Caco-2 (cell line): ENCODE measurements around the gene MAST2. TPM values are rescaled to one million over a fixed set of nuclear protein-coding genes. Genes with fewer than 3 reads are reported as not detected.

Source experiments
- BruUV-seq: library from RNA; stranded (reverse); fragments of 400-500 nt; replicated peaks from 2 replicates; lab custom pipeline; 2021; lab: Mats Ljungman, UMichigan
- CTCF ChIA-PET: fragments of 300-600 bp; sonication (Branson Sonifier 250); formaldehyde crosslinking; loops from one replicate; lab custom pipeline; 2022; ENCODE audit warnings: antibody characterized with exemption; lab: Charles Lee
- POLR2A ChIA-PET: fragments of 300-600 bp; sonication (Branson Sonifier 250); formaldehyde crosslinking; loops from one replicate; lab custom pipeline; 2022; ENCODE audit warnings: antibody characterized with exemption; lab: Charles Lee
- DNase-seq, 2 experiments: peaks; one replicate each; pipeline versions ENCODE4 v3.0.0 to v3.0.0-alpha.2; 2020 to 2022
- H3K27me3 ChIP-seq: replicated peaks from 2 replicates; pipeline ENCODE4 v1.6.0; 2011; ENCODE audit warnings: low read length; ENCODE audit not compliant: control insufficient read depth, insufficient read depth
- H3K36me3 ChIP-seq: 2 replicates; pipeline ENCODE4 v1.5.1; 2011; ENCODE audit warnings: low read length; ENCODE audit not compliant: control insufficient read depth, insufficient read depth
- H3K4me1 ChIP-seq: fragments of 250-450 bp; sonication (Bioruptor Pico); 2 replicates; pipeline ENCODE4 v1.5.1; 2020; ENCODE audit warnings: mild to moderate bottlenecking
- H3K4me3 ChIP-seq: 2 replicates; pipeline ENCODE4 v1.5.1; 2011; ENCODE audit warnings: low read depth, mild to moderate bottlenecking, control low read depth, low read length
- H3K9me3 ChIP-seq: fragments of 250-450 bp; sonication (Bioruptor Pico); 2 replicates; pipeline ENCODE4 v1.5.1; 2020; ENCODE audit warnings: mild to moderate bottlenecking, moderate library complexity
- H3K27ac Mint-ChIP-seq: one replicate; pipeline ENCODE4 v1.8.0; 2022; ENCODE audit warnings: mixed read lengths; ENCODE audit not compliant: unreplicated experiment
- H3K27me3 Mint-ChIP-seq: one replicate; pipeline ENCODE4 v1.8.0; 2022; ENCODE audit warnings: mixed read lengths; ENCODE audit not compliant: insufficient read depth, unreplicated experiment
- H3K36me3 Mint-ChIP-seq: one replicate; pipeline ENCODE4 v1.8.0; 2022; ENCODE audit warnings: mild to moderate bottlenecking, mixed read lengths; ENCODE audit not compliant: insufficient read depth, unreplicated experiment
- H3K4me1 Mint-ChIP-seq: one replicate; pipeline ENCODE4 v1.8.0; 2022; ENCODE audit warnings: low read depth, mixed read lengths; ENCODE audit not compliant: unreplicated experiment
- H3K4me3 Mint-ChIP-seq: one replicate; pipeline ENCODE4 v1.8.0; 2022; ENCODE audit warnings: mild to moderate bottlenecking, moderate library complexity, mixed read lengths; ENCODE audit not compliant: unreplicated experiment
- H3K9me3 Mint-ChIP-seq: one replicate; pipeline ENCODE4 v1.8.0; 2022; ENCODE audit warnings: mixed read lengths; ENCODE audit not compliant: unreplicated experiment
- CTCF ChIP-seq, 2 experiments: fragments of 200-600 bp in 1 of 2; IDR thresholded peaks; 1 replicate in 1 of 2; 2 replicates in 1 of 2; pipeline versions ENCODE4 v1.5.1 to v1.8.0; 2011 to 2022; ENCODE audit warnings: antibody characterized with exemption in 1 of 2, control low read depth in 1 of 2, inconsistent platforms in 1 of 2, low read depth in 1 of 2, low read length in 1 of 2, mild to moderate bottlenecking in 1 of 2, moderate library complexity in 1 of 2; ENCODE audit not compliant: insufficient read depth in 1 of 2, severe bottlenecking in 1 of 2, unreplicated experiment in 1 of 2
- intact Hi-C: fragments of 100-400 bp; cut with micrococcal nuclease; formaldehyde crosslinking; loops from one replicate; pipeline ENCODE4 v1.10.0; 2022; ENCODE audit not compliant: unreplicated experiment
- total RNA-seq: library from RNA; stranded (reverse); gene quantifications from 2 replicates; pipeline ENCODE4 v1.2.3, GENCODE V29; 2022

The MAST2 gene
- total RNA-seq, 1 experiment from 2014 or later = 43.3 TPM

- no TSS peak for BruUV-seq
- H3K36me3 ChIP-seq = no peaks in the 10 kb centered on the region
- DNase-seq = no peak
- no peaks in the 10 kb centered on the region for H3K9me3 Mint-ChIP-seq
- H3K4me3 Mint-ChIP-seq = no peak overlapping the region
- H3K4me1 Mint-ChIP-seq = peaks cover 11% of the 10 kb centered on the region
- no peaks in the 10 kb centered on the region for H3K9me3 ChIP-seq
- ChIA-PET POLR2A (no interaction called here), CTCF (no interaction called here)
- H3K27ac Mint-ChIP-seq = no peak overlapping the region
- intact Hi-C loops = no loop called here
- H3K27me3 Mint-ChIP-seq = no peaks in the 10 kb centered on the region
- no peaks in the 10 kb centered on the region for H3K27me3 ChIP-seq
- H3K36me3 Mint-ChIP-seq = peaks cover 10% of the 10 kb centered on the region
- H3K4me3 ChIP-seq = no peak overlapping the region
- TF ChIP-seq CTCF (IDR thresholded peaks at IDR 0.05; ENCODE audit: insufficient read depth in 1 of 2, low read depth in 1 of 2, low read length in 1 of 2, severe bottlenecking in 1 of 2, unreplicated experiment in 1 of 2) = no peak
- H3K4me1 ChIP-seq = peaks cover 35% of the 10 kb centered on the region
Measured at GRCh38 chr1:45972621-45973020, 169.2 kb downstream of the MAST2 start.

DNA sequence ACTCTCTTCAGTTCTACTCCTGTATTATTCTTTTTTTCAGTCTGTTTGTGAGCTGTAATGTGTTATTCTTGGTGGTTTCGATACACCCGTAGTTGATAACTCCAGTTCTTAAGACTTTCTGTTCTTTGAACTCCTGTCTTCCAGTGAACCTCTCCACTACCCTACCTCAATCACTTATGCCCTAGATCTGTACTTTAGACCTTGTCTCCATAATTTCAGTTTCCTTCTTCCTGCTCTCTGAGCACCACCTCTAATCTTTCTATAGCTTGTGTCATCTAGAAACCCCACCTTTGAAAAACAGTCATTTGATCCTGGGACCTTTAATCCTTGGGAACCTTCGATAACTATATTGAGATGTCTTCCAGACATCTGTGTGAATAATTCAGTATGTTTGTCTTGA is 169.7 kb downstream of the MAST2 start:
- H3K4me1 ChIP-seq = peaks cover 35% of the 10 kb centered on the region
- Mint-ChIP-seq H3K27me3 (no peaks in the 10 kb centered on the region), H3K4me3 (no peak overlapping the region), H3K9me3 (no peaks in the 10 kb centered on the region), H3K4me1 (peaks cover 11% of the 10 kb centered on the region), H3K36me3 (peaks cover 10% of the 10 kb centered on the region), H3K27ac (no peak overlapping the region)
- CTCF ChIA-PET = no interaction called here
- no peaks in the 10 kb centered on the region for H3K9me3 ChIP-seq
- POLR2A ChIA-PET = no interaction called here
- no peak overlapping the region for H3K4me3 ChIP-seq
- H3K27me3 ChIP-seq = no peaks in the 10 kb centered on the region
- H3K36me3 ChIP-seq = no peaks in the 10 kb centered on the region
- BruUV-seq = no TSS peak
- intact Hi-C loops = no loop called here
- no peak for TF ChIP-seq CTCF (IDR thresholded peaks at IDR 0.05; ENCODE audit: insufficient read depth in 1 of 2, low read depth in 1 of 2, low read length in 1 of 2, severe bottlenecking in 1 of 2, unreplicated experiment in 1 of 2)
- DNase-seq = no peak

DNA sequence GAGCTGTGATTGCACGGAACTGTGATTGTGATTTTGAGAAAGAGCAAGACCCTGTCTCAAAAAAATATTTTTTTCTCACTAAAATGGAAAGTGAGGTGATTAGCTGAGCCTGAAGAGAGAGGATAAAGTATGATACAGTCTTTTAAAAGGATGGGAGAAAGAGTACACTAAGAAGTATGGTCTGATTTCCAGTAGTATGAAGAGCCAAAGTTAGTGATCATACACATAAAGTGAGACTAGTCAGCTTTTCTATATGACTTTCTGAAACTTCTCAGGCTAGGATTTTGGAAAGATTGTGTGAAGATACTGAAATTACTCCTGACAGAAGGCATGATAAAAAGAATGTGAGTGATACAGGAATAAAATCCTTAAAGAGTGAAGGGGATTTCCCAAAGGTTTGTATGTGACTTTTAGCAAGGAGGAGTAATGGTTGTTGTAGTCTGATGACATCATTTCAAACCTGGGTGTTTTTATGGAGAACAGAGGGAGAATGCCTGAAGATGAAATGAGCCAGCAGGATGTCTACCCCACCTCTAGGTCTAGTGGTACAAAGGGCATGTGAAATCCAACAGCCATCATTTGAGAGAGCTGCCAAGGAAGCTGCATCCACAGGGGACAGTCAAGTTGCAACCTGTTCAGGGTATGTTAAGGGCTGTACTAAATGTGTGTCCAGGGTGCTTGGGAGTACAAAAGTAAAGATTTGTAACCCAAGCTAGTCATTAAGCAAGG is 171.3 kb downstream of the MAST2 start:
- CTCF ChIA-PET = interaction anchor here (0.6 kb wide), 1 partner anchor 8 kb away, joined by 3 read pairs; no protein-coding TSS in a partner anchor

More for the DNA sequence above, 171.3 kb downstream of the MAST2 start:
- intact Hi-C loops = no loop called here
- Mint-ChIP-seq H3K36me3 (peaks cover 10% of the 10 kb centered on the region), H3K4me3 (no peak overlapping the region), H3K27me3 (no peaks in the 10 kb centered on the region), H3K27ac (no peak overlapping the region), H3K9me3 (no peaks in the 10 kb centered on the region), H3K4me1 (peaks cover 10% of the 10 kb centered on the region)
- POLR2A ChIA-PET = interaction anchor here (0.7 kb wide), 1 partner anchor 289 kb away, joined by 3 read pairs; the partner anchor contains the start of gene GPBP1L1
- Histone ChIP-seq H3K4me3 (no peak overlapping the region), H3K9me3 (no peaks in the 10 kb centered on the region), H3K4me1 (peaks cover 33% of the 10 kb centered on the region), H3K36me3 (no peaks in the 10 kb centered on the region), H3K27me3 (no peaks in the 10 kb centered on the region)
- no peak for TF ChIP-seq CTCF (IDR thresholded peaks at IDR 0.05; ENCODE audit: insufficient read depth in 1 of 2, low read depth in 1 of 2, low read length in 1 of 2, severe bottlenecking in 1 of 2, unreplicated experiment in 1 of 2)
- no peak for DNase-seq
- no TSS peak for BruUV-seq
